NB4 (cell line): ENCODE results near the gene PSD4.

Source experiments
- DNase-seq: peaks from one replicate; pipeline ENCODE4 v3.0.0; 2010; ENCODE audit warnings: low read depth
- H3K4me3 ChIP-seq: one replicate; pipeline ENCODE4 v1.5.1; 2011; ENCODE audit warnings: mild to moderate bottlenecking, low read depth, low read length, moderate library complexity
- MYC ChIP-seq: IDR thresholded peaks from 2 replicates; pipeline ENCODE4 v1.6.1; 2011; ENCODE audit warnings: low read depth, low read length
- POLR2A ChIP-seq: IDR thresholded peaks from 2 replicates; pipeline ENCODE4 v1.6.1; 2011; ENCODE audit warnings: mild to moderate bottlenecking; ENCODE audit not compliant: insufficient read length; ENCODE audit errors: extremely low read depth
- TF ChIP-seq, protein P1 (sequence below): IDR thresholded peaks from 2 replicates; pipeline ENCODE4 v1.6.1; 2011; ENCODE audit warnings: low read depth, low read length
- TF ChIP-seq, protein P2 (sequence below): IDR thresholded peaks from one replicate; pipeline ENCODE4 v1.5.1; 2012; ENCODE audit warnings: low read depth, low read length

The PSD4 gene

DNA sequence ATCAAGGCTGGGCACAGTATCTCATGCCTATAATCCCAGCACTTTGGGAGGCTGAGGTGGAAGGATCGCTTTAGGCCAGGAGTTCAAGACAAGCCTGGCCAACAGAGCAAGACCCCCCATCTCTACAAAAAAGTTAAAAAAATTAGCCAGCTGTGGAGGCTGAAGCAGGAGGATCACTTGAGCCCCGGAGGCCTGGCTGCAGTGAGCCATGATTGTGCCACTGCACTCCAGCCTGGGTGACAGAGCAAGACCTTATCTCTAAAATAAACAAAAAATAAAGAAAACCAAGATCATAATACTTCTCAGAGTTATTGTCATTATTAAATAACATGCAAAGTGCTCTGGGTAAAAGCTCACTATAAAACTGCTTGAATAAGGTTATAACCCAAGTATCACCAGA lies 31.5 kb upstream of the PSD4 start:
- no peak for DNase-seq
- TF ChIP-seq MYC (no peak), POLR2A (no peak)
- TF ChIP-seq, protein P1, sequence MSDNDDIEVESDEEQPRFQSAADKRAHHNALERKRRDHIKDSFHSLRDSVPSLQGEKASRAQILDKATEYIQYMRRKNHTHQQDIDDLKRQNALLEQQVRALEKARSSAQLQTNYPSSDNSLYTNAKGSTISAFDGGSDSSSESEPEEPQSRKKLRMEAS, result no peak
- TF ChIP-seq, protein P2, sequence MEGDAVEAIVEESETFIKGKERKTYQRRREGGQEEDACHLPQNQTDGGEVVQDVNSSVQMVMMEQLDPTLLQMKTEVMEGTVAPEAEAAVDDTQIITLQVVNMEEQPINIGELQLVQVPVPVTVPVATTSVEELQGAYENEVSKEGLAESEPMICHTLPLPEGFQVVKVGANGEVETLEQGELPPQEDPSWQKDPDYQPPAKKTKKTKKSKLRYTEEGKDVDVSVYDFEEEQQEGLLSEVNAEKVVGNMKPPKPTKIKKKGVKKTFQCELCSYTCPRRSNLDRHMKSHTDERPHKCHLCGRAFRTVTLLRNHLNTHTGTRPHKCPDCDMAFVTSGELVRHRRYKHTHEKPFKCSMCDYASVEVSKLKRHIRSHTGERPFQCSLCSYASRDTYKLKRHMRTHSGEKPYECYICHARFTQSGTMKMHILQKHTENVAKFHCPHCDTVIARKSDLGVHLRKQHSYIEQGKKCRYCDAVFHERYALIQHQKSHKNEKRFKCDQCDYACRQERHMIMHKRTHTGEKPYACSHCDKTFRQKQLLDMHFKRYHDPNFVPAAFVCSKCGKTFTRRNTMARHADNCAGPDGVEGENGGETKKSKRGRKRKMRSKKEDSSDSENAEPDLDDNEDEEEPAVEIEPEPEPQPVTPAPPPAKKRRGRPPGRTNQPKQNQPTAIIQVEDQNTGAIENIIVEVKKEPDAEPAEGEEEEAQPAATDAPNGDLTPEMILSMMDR, result no peak
- H3K4me3 ChIP-seq, result no peak overlapping the region

GRCh38 chr2:113144259-113144658 lies 29.5 kb upstream of the PSD4 start:
- no peak for DNase-seq
- H3K4me3 ChIP-seq, result no peak overlapping the region
- TF ChIP-seq, protein P2, result no peak
- TF ChIP-seq, protein P1, result no peak
- TF ChIP-seq POLR2A, result no peak
- no peak for TF ChIP-seq MYC

DNA sequence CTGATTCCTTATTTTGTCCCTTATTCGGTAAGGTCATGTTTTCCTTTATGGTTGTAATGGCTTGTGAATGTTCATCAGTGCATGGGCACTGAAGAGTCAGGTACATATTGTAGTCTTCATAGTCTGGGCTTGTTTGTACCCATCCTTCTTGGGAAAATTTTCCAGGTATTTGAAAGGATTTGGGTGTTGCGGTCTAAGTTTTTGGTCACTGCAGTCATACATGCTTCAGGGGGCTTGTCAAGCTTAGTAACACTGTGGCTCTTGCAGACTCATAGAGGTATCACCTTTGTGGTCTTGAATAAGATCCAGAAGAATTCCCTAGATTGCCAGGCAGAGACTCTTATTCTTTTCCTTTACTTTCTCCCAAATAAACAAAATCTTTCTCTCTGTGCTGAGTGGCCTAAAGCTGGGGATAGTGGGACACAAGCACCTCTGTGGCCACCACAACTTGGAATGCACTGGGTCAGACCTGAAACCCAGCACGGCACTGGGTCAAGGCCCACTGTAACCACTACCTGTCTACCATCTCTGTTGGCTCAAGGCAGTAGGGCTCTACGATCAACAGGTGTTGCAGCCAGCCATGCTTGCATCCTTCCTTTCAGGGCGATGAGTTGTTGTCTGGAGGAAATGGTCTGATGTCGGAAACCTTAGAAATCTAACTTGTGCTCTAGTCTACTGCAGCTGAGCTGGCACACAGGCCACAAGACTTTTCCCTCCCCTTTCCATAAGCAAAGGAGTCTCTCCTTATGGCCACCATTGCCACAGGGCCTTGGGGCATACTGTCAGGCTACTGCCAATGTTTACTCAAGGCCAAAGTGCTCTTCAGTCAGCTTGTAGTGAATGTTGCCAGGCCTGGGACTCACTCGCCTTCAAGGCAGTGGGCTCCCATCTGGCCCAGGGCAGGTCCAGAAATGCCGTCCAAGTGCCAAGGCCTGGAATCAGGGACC lies 24.9 kb upstream of the PSD4 start:
- no peak overlapping the region for H3K4me3 ChIP-seq
- TF ChIP-seq MYC (no peak), POLR2A (no peak)
- TF ChIP-seq, protein P1, result no peak
- TF ChIP-seq, protein P2, result no peak
- DNase-seq, result no peak

- TF ChIP-seq, protein P1, result no peak
- TF ChIP-seq, protein P2, result no peak
- TF ChIP-seq POLR2A (no peak), MYC (no peak)
- no peak overlapping the region for H3K4me3 ChIP-seq
- no peak for DNase-seq
Measured at GRCh38 chr2:113149553-113150257, 24.1 kb upstream of the PSD4 start.

- TF ChIP-seq POLR2A (no peak), MYC (no peak)
- TF ChIP-seq, protein P1, result no peak
- TF ChIP-seq, protein P2, result no peak
- H3K4me3 ChIP-seq, result no peak overlapping the region
- no peak for DNase-seq
Measured at GRCh38 chr2:113150258-113150601, 23.5 kb upstream of the PSD4 start.
